Mesodermal cell (in vitro differentiated cells): ENCODE data around the gene MSH3.
"Not testable (repeated sequence)": the region's sequence is repeated elsewhere in the genome, so short reads cannot be mapped to it uniquely, and the experiment has no call there.

Experiments
- H3K27ac ChIP-seq: 2 replicates; pipeline ENCODE4 v1.7.0; 2013; ENCODE audit warnings: mild to moderate bottlenecking, low read depth, low read length, moderate library complexity; ENCODE audit not compliant: severe bottlenecking
- H3K36me3 ChIP-seq: 2 replicates; pipeline ENCODE4 v1.7.1; 2013; ENCODE audit warnings: mild to moderate bottlenecking, low read length, moderate library complexity; ENCODE audit not compliant: control insufficient read depth, insufficient read depth
- H3K4me1 ChIP-seq: one replicate; pipeline ENCODE4 v1.7.1; 2013; ENCODE audit warnings: mild to moderate bottlenecking, low read length; ENCODE audit not compliant: insufficient read depth, control insufficient read depth, poor library complexity, severe bottlenecking
- H3K4me3 ChIP-seq: 2 replicates; pipeline ENCODE4 v1.7.0; 2013; ENCODE audit warnings: low read length, control low read depth, mild to moderate bottlenecking; ENCODE audit not compliant: insufficient read depth, poor library complexity, severe bottlenecking; ENCODE audit errors: extremely low read depth
- H3K9me3 ChIP-seq: 2 replicates; pipeline ENCODE4 v1.7.1; 2013; ENCODE audit warnings: mild to moderate bottlenecking, low read length, moderate library complexity; ENCODE audit not compliant: control insufficient read depth
- WGBS, 2 experiments: methylation state at CpG; one replicate each; pipeline ENCODE4 v1.1.5; 2013; ENCODE audit warnings: missing lambda C conversion rate in 2 of 2; ENCODE audit not compliant: insufficient coverage in 2 of 2; 5-methylcytosine and 5-hydroxymethylcytosine counted together

Gene MSH3

GRCh38 chr5:80885396-80886000 is 231.0 kb downstream of the MSH3 start:
- H3K9me3 ChIP-seq = no peaks in the 10 kb centered on the region
- peaks cover 6% of the 10 kb centered on the region for H3K36me3 ChIP-seq
- H3K4me3 ChIP-seq = no peak overlapping the region
- peaks cover 3% of the 10 kb centered on the region for H3K4me1 ChIP-seq
- peak overlapping the region; percentile 31 for H3K27ac ChIP-seq

- Histone ChIP-seq H3K27ac (no peak overlapping the region), H3K4me3 (no peak overlapping the region), H3K4me1 (no peaks in the 10 kb centered on the region), H3K9me3 (no peaks in the 10 kb centered on the region), H3K36me3 (no peaks in the 10 kb centered on the region)
- WGBS, 2 experiments = 60% methylated on average over 2 of the region's 3 CpGs; no CpG with 5 or more reads in 1 of the 2 experiments
Measured at GRCh38 chr5:80894083-80894482, 239.6 kb downstream of the MSH3 start.

- H3K27ac ChIP-seq = no peak overlapping the region
- WGBS, 2 experiments = 100% methylated on average over 2 of the region's 2 CpGs; no CpG with 5 or more reads in 1 of the 2 experiments
- H3K4me1 ChIP-seq = no peaks in the 10 kb centered on the region
- H3K9me3 ChIP-seq = no peaks in the 10 kb centered on the region
- H3K4me3 ChIP-seq = no peak overlapping the region
- no peaks in the 10 kb centered on the region for H3K36me3 ChIP-seq
Measured at GRCh38 chr5:80895523-80895922, 241.1 kb downstream of the MSH3 start.

- H3K36me3 ChIP-seq, H3K9me3 ChIP-seq, H3K4me1 ChIP-seq, H3K27ac ChIP-seq, H3K4me3 ChIP-seq: not testable (repeated sequence)
- 87 to 96% methylated on average over 3 of the region's 3 CpGs for WGBS, 2 experiments
Measured at GRCh38 chr5:80902624-80903023, 248.2 kb downstream of the MSH3 start.

- Histone ChIP-seq H3K4me3 (no peak overlapping the region), H3K4me1 (no peaks in the 10 kb centered on the region), H3K27ac (no peak overlapping the region), H3K9me3 (peaks cover 6% of the 10 kb centered on the region), H3K36me3 (no peaks in the 10 kb centered on the region)
- WGBS, 2 experiments = no CpG with 5 or more reads among the region's 1 CpG
Measured at GRCh38 chr5:80904533-80905187, 250.2 kb downstream of the MSH3 start.

- Histone ChIP-seq H3K4me3 (no peak overlapping the region), H3K36me3 (no peaks in the 10 kb centered on the region), H3K9me3 (peaks cover 6% of the 10 kb centered on the region), H3K27ac (no peak overlapping the region), H3K4me1 (no peaks in the 10 kb centered on the region)
- no CpG with 5 or more reads among the region's 1 CpG for WGBS, 2 experiments
Measured at GRCh38 chr5:80905405-80905804, 251.0 kb downstream of the MSH3 start.

- Histone ChIP-seq H3K4me1 (peaks cover 3% of the 10 kb centered on the region), H3K27ac (no peak overlapping the region), H3K4me3 (no peak overlapping the region), H3K36me3 (no peaks in the 10 kb centered on the region), H3K9me3 (no peaks in the 10 kb centered on the region)
- 65 to 96% methylated on average over 2 to 3 of the region's 3 CpGs for WGBS, 2 experiments
Measured at GRCh38 chr5:80912479-80912878, 258.0 kb downstream of the MSH3 start.

- no peaks in the 10 kb centered on the region for H3K9me3 ChIP-seq
- WGBS, 2 experiments = 83% methylated on average over 1 of the region's 1 CpG; no CpG with 5 or more reads in 1 of the 2 experiments
- H3K27ac ChIP-seq = no peak overlapping the region
- H3K4me3 ChIP-seq = no peak overlapping the region
- peaks cover 3% of the 10 kb centered on the region for H3K4me1 ChIP-seq
- no peaks in the 10 kb centered on the region for H3K36me3 ChIP-seq
Measured at GRCh38 chr5:80915716-80916115, 261.3 kb downstream of the MSH3 start.

GRCh38 chr5:80916676-80917075 is 262.2 kb downstream of the MSH3 start:
- H3K27ac ChIP-seq = no peak overlapping the region
- H3K9me3 ChIP-seq = no peaks in the 10 kb centered on the region
- H3K4me3 ChIP-seq = no peak overlapping the region
- H3K36me3 ChIP-seq = no peaks in the 10 kb centered on the region
- 92 to 94% methylated on average over 3 of the region's 4 CpGs for WGBS, 2 experiments
- H3K4me1 ChIP-seq = peaks cover 3% of the 10 kb centered on the region

- 67 to 92% methylated on average over 1 to 2 of the region's 3 CpGs for WGBS, 2 experiments
- Histone ChIP-seq H3K4me1 (peaks cover 3% of the 10 kb centered on the region), H3K27ac (no peak overlapping the region), H3K36me3 (no peaks in the 10 kb centered on the region), H3K4me3 (no peak overlapping the region), H3K9me3 (no peaks in the 10 kb centered on the region)
Measured at GRCh38 chr5:80917631-80918030, 263.2 kb downstream of the MSH3 start.

GRCh38 chr5:80919678-80920196 is 265.3 kb downstream of the MSH3 start:
- WGBS, 2 experiments = 89 to 100% methylated on average over 3 to 4 of the region's 6 CpGs
- no peaks in the 10 kb centered on the region for H3K9me3 ChIP-seq
- H3K36me3 ChIP-seq = no peaks in the 10 kb centered on the region

More at GRCh38 chr5:80919678-80920196, 265.3 kb downstream of the MSH3 start:
- Histone ChIP-seq H3K4me1 (peaks cover 3% of the 10 kb centered on the region), H3K27ac (no peak overlapping the region), H3K4me3 (no peak overlapping the region)
